DMS 273 (cell line): ENCODE measurements around the gene DYNC1H1.

Experiments
- DNase-seq: peaks from one replicate; lab custom pipeline; 2025; ENCODE audit not compliant: unreplicated experiment; lab: John Stamatoyannopoulos, UW

DYNC1H1 gene

GRCh38 chr14:102086709-102086971 lies 122.3 kb downstream of the DYNC1H1 start:
- DNase-seq: no peak

- DNase-seq: peak; percentile 99
These were observed 122.8 kb downstream of the DYNC1H1 start, which contains the start of gene HSP90AA1 for GRCh38 chr14:102086972-102087761. HSP90AA1 (minus strand) TSS chr14:102087044; CDS start chr14:102086378, 666 bp downstream.

GRCh38 chr14:102087762-102088011 lies 123.3 kb downstream of the DYNC1H1 start:
- DNase-seq: no peak

- DNase-seq: no peak
These were observed 123.8 kb downstream of the DYNC1H1 start for GRCh38 chr14:102088012-102088792.

GRCh38 chr14:102089621-102090343 lies 125.4 kb downstream of the DYNC1H1 start:
- no peak for DNase-seq

GRCh38 chr14:102090713-102091112 lies 126.3 kb downstream of the DYNC1H1 start:
- no peak for DNase-seq

- DNase-seq: no peak
These were observed 128.4 kb downstream of the DYNC1H1 start for GRCh38 chr14:102092806-102093205.

- no peak for DNase-seq
These were observed 129.7 kb downstream of the DYNC1H1 start for GRCh38 chr14:102094101-102094500.

GRCh38 chr14:102095231-102095870 lies 131.0 kb downstream of the DYNC1H1 start:
- no peak for DNase-seq

- peak; percentile 36 for DNase-seq
These were observed 131.6 kb downstream of the DYNC1H1 start for GRCh38 chr14:102095871-102096568.

- peak; percentile 91 for DNase-seq
These were observed 132.3 kb downstream of the DYNC1H1 start for GRCh38 chr14:102096569-102097188.

- no peak for DNase-seq
These were observed 133.2 kb downstream of the DYNC1H1 start for GRCh38 chr14:102097441-102098135.

GRCh38 chr14:102103062-102103695 lies 138.8 kb downstream of the DYNC1H1 start:
- no peak for DNase-seq

GRCh38 chr14:102105369-102105768 lies 141.0 kb downstream of the DYNC1H1 start:
- no peak for DNase-seq
